T-cell (primary cell): ENCODE measurements around the gene LHPP. TPM values are rescaled to one million over a fixed set of nuclear protein-coding genes. Genes with fewer than 3 reads are reported as not detected.

ENCODE experiments used
- ATAC-seq, 4 experiments: fragments of 200-7000 bp in 3 of 4; fragments of 150-1000 bp in 1 of 4; cut with Tn5 transposase; replicated peaks in 1 of 4; 1 replicate in 3 of 4; 2 replicates in 1 of 4; pipeline ENCODE4 v1.10.0; 2021; ENCODE audit warnings: moderate library complexity in 3 of 4, mild to moderate bottlenecking in 2 of 4, moderate number of reproducible peaks in 1 of 4
- CTCF ChIA-PET, 2 donors: fragments of 300-600 bp; sonication (Branson Sonifier 250); formaldehyde crosslinking; loops; one replicate each; lab custom pipeline; 2022; ENCODE audit warnings: antibody characterized with exemption in 2 of 2; lab: Charles Lee
- POLR2A ChIA-PET, 2 donors: fragments of 300-600 bp; sonication (Branson Sonifier 250); formaldehyde crosslinking; loops; one replicate each; lab custom pipeline; 2022; ENCODE audit warnings: antibody characterized with exemption in 2 of 2; lab: Charles Lee
- DNase-seq, 35 experiments: peaks; one replicate each; pipeline versions ENCODE4 v3.0.0 to v3.0.0-alpha.2; 2013 to 2023
- H3K27ac ChIP-seq: one replicate; pipeline ENCODE4 v1.5.1; 2013; ENCODE audit warnings: low read length
- H3K27me3 ChIP-seq, 2 experiments: replicated peaks in 1 of 2; 1 replicate in 1 of 2; 2 replicates in 1 of 2; pipeline versions ENCODE4 v1.6.1 to v1.7.0; 2013; ENCODE audit warnings: low read length in 1 of 2, mixed read lengths in 1 of 2; ENCODE audit not compliant: control insufficient read depth in 2 of 2, insufficient read depth in 2 of 2; ENCODE audit errors: extremely low read depth in 1 of 2
- H3K36me3 ChIP-seq, 2 donors: 1 replicate in 1 of 2; 2 replicates in 1 of 2; pipeline versions ENCODE4 v1.6.1 to v1.7.0; 2013; ENCODE audit warnings: low read length in 1 of 2; ENCODE audit not compliant: control insufficient read depth in 2 of 2, insufficient read depth in 1 of 2; ENCODE audit errors: extremely low read depth in 1 of 2
- H3K4me1 ChIP-seq, 2 experiments: 1 replicate in 1 of 2; 2 replicates in 1 of 2; pipeline versions ENCODE4 v1.6.1 to v1.7.0; 2013; ENCODE audit warnings: low read length in 2 of 2, mixed read lengths in 1 of 2; ENCODE audit not compliant: insufficient read depth in 2 of 2, control insufficient read depth in 1 of 2; ENCODE audit errors: extremely low read depth in 1 of 2
- H3K4me3 ChIP-seq, 2 donors: 1 replicate in 1 of 2; 2 replicates in 1 of 2; pipeline versions ENCODE4 v1.5.1 to v1.7.0; 2013; ENCODE audit warnings: mild to moderate bottlenecking in 2 of 2, low read length in 1 of 2, moderate library complexity in 1 of 2; ENCODE audit not compliant: control insufficient read depth in 1 of 2; ENCODE audit errors: extremely low read depth in 1 of 2
- H3K9me3 ChIP-seq: 2 replicates; pipeline ENCODE4 v1.7.0; 2013
- H3K27ac Mint-ChIP-seq, 2 donors: one replicate each; pipeline ENCODE4 v1.8.0; 2020 to 2021; ENCODE audit warnings: mild to moderate bottlenecking in 2 of 2, mixed read lengths in 2 of 2
- H3K27me3 Mint-ChIP-seq, 2 donors: one replicate each; pipeline ENCODE4 v1.8.0; 2021 to 2022; ENCODE audit warnings: mixed read lengths in 2 of 2
- H3K36me3 Mint-ChIP-seq: one replicate; pipeline ENCODE4 v1.8.0; 2021; ENCODE audit warnings: mixed read lengths
- H3K4me1 Mint-ChIP-seq, 3 donors: one replicate each; pipeline ENCODE4 v1.8.0; 2020 to 2022; ENCODE audit warnings: mixed read lengths in 3 of 3, mild to moderate bottlenecking in 1 of 3
- H3K4me3 Mint-ChIP-seq, 3 donors: one replicate each; pipeline ENCODE4 v1.8.0; 2020 to 2022; ENCODE audit warnings: mild to moderate bottlenecking in 3 of 3, mixed read lengths in 3 of 3, moderate library complexity in 3 of 3
- H3K9me3 Mint-ChIP-seq, 3 donors: one replicate each; pipeline ENCODE4 v1.8.0; 2020 to 2022; ENCODE audit warnings: mixed read lengths in 3 of 3
- WGBS: methylation state at CpG from one replicate; pipeline ENCODE4 v1.1.5; 2013; ENCODE audit warnings: missing lambda C conversion rate; ENCODE audit not compliant: insufficient coverage; 5-methylcytosine and 5-hydroxymethylcytosine counted together
- total RNA-seq, 35 experiments: library from RNA in 6 of 35; stranded (reverse) in 6 of 35; fragments of 120-200 nt in 1 of 35; gene quantifications; one replicate each; pipeline versions ENCODE4 v1.2.1 to v1.2.4 and lab custom pipeline; 2013 to 2026

The LHPP gene
- total RNA-seq, 5 donors from 2014 or later (not counting 1 experiment from before 2014, with no cell fraction given): 13.2 to 27.4 (median 22.3) TPM

DNA sequence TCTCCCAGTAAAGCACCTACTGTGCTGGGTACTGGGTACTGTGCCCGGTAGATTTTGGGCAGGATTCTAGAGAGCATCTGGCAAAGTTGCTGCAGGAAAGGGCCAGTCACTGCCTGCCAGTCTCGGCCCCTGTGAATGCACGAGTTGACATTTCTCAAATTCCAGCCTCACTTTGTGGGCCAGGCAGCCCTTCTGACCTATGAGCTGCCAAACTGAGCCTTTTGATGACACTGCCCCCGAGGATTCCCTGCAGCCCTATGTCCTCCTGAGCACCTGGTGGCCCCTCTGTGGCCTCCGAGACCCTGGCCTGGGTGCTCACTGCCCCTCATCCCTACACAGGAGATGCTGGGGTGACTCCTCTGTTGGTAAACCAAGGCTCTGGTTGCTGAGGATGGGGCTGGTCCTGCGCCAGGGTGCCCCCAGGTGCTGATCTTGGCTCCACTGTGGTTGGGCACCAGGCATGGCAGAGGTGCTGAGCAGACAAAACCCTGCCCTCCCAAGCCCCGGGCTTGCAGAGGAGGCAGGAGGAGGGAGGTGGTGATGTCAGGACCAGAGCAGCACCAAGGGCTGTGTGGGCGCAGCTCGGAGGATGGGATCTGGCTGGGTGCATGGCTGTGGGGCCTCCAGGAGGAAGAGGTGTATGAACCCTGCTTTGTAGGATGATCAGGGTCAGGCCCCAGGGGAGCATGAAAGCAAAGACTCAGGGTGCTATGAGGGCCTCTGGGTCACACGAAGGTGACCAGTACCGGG is 16.2 kb downstream of the LHPP start:
- Histone ChIP-seq H3K9me3 (no peaks in the 10 kb centered on the region), H3K27me3 (no peaks in the 10 kb centered on the region), H3K36me3 (peaks cover 0 to 2% of the 10 kb centered on the region in 2 donors), H3K27ac (no peak overlapping the region), H3K4me3 (no peak overlapping the region), H3K4me1 (no peaks in the 10 kb centered on the region)
- Mint-ChIP-seq H3K4me3 (no peak overlapping the region), H3K4me1 (peaks cover 0 to 3% (median 2%) of the 10 kb centered on the region in 3 donors), H3K9me3 (no peaks in the 10 kb centered on the region), H3K36me3 (no peaks in the 10 kb centered on the region), H3K27me3 (no peaks in the 10 kb centered on the region), H3K27ac (no peak overlapping the region)
- ChIA-PET POLR2A (no interaction called here), CTCF (no interaction called here)
- DNase-seq (no peak), ATAC-seq (no peak)
- WGBS: 82% methylated on average over 11 of the region's 11 CpGs

DNA sequence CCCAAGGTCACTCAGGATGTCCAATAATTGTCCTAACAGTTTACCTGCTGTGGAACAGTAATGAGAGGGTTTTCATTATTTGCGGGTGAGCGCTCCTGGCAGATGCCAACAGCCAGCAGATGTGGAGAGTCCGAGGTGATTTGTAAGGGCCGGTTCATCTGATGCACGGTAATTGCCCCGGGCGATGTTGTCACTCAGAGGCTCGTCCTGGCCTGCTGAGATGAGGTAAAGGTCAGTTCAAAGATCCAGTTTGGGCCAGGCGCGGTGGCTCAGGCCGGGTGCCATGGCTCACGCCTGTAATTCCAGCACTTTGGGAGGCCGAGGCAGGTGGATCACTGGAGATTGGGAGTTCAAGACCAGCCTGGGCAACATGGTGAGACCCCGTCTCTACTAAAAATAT is 16.9 kb downstream of the LHPP start:
- Histone ChIP-seq H3K4me3 (no peak overlapping the region), H3K4me1 (no peaks in the 10 kb centered on the region), H3K27ac (no peak overlapping the region), H3K27me3 (no peaks in the 10 kb centered on the region), H3K36me3 (peaks cover 0 to 2% of the 10 kb centered on the region in 2 donors), H3K9me3 (no peaks in the 10 kb centered on the region)
- H3K4me3 Mint-ChIP-seq: no peak overlapping the region
- peaks cover 2% of the 10 kb centered on the region for H3K36me3 Mint-ChIP-seq
- no peak overlapping the region for H3K27ac Mint-ChIP-seq
- DNase-seq: no peak
- POLR2A ChIA-PET: no interaction called here
- ATAC-seq: no peak
- no peaks in the 10 kb centered on the region for H3K9me3 Mint-ChIP-seq
- 94% methylated on average over 12 of the region's 14 CpGs for WGBS
- H3K4me1 Mint-ChIP-seq: peaks cover 0 to 3% (median 2%) of the 10 kb centered on the region in 3 donors
- H3K27me3 Mint-ChIP-seq: no peaks in the 10 kb centered on the region
- CTCF ChIA-PET: interaction anchor here in 1 of 2 donors (0.6 kb wide), 1 partner anchor 1260 kb away, joined by 3 read pairs; no protein-coding TSS in a partner anchor

DNA sequence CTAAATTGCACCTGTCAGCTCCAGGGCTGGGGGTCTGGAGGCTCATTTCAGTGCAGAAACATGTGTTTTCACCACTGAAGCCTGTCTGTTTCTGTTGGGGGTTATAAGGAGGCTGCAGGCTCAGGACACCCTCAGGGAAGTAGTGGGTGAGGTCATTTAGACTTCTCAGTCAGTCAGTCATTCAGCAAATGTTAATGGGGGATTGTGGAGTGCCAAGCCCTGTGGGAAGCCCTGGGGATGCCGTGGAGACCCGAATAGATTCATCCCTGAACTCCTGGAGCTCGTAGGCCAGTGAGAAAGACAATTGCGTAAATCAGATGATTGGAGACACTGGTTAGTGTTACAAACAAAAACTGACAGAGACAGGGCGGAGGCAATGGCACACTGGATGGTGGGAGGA is 19.2 kb downstream of the LHPP start:
- no peak for ATAC-seq
- H3K27ac ChIP-seq: no peak overlapping the region
- H3K27ac Mint-ChIP-seq: no peak overlapping the region

DNA sequence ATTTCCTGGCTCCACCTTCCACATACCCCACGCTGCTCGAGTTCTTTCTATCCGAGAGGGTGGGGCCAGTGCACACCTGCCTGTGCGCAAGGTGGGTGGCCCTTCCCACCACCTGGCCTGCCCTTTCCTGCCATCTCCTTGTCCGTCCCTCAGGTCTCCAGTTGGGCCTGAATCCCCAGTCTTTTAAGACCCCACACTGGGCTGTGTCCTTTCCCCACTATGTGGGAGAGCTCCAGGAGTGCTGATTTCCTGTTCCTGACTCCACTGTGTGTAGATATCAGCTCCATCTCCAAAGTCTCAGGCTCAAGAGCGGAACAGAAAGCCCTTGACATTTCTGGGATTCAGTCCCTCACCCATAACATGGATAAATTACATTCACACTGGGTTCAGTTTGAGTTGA is 20.1 kb downstream of the LHPP start:
- Histone ChIP-seq H3K4me1 (no peaks in the 10 kb centered on the region), H3K4me3 (no peak overlapping the region), H3K27me3 (no peaks in the 10 kb centered on the region), H3K27ac (no peak overlapping the region), H3K36me3 (peaks cover 2 to 3% of the 10 kb centered on the region in 2 donors), H3K9me3 (no peaks in the 10 kb centered on the region)
- no peak for ATAC-seq
- DNase-seq: no peak
- 73% methylated on average over 3 of the region's 6 CpGs for WGBS
- Mint-ChIP-seq H3K36me3 (peaks cover 21% of the 10 kb centered on the region), H3K27ac (no peak overlapping the region), H3K9me3 (peaks cover 0 to 8% (median 0%) of the 10 kb centered on the region in 3 donors), H3K27me3 (no peaks in the 10 kb centered on the region), H3K4me3 (no peak overlapping the region), H3K4me1 (no peaks in the 10 kb centered on the region)
- ChIA-PET POLR2A (no interaction called here), CTCF (no interaction called here)

More for the DNA sequence above, 19.2 kb downstream of the LHPP start:
- Mint-ChIP-seq H3K36me3 (peaks cover 12% of the 10 kb centered on the region), H3K4me3 (no peak overlapping the region), H3K9me3 (peaks cover 0 to under 1% (median 0%) of the 10 kb centered on the region in 3 donors), H3K27me3 (no peaks in the 10 kb centered on the region), H3K4me1 (no peaks in the 10 kb centered on the region)
- no peaks in the 10 kb centered on the region for H3K27me3 ChIP-seq
- H3K9me3 ChIP-seq: no peaks in the 10 kb centered on the region
- H3K36me3 ChIP-seq: peaks cover 0 to 4% of the 10 kb centered on the region in 2 donors
- DNase-seq: no peak
- POLR2A ChIA-PET: no interaction called here
- no peaks in the 10 kb centered on the region for H3K4me1 ChIP-seq
- CTCF ChIA-PET: no interaction called here
- WGBS: 82% methylated on average over 3 of the region's 5 CpGs
- no peak overlapping the region for H3K4me3 ChIP-seq

GRCh38 chr10:124482236-124482800 is 20.7 kb downstream of the LHPP start:
- Mint-ChIP-seq H3K9me3 (peaks cover 0 to 12% (median 0%) of the 10 kb centered on the region in 3 donors), H3K27me3 (no peaks in the 10 kb centered on the region), H3K4me3 (no peak overlapping the region), H3K4me1 (no peaks in the 10 kb centered on the region), H3K27ac (no peak overlapping the region), H3K36me3 (peaks cover 27% of the 10 kb centered on the region)
- H3K27ac ChIP-seq: no peak overlapping the region
- ChIA-PET POLR2A (no interaction called here), CTCF (no interaction called here)
- 88% methylated on average over 10 of the region's 10 CpGs for WGBS
- no peaks in the 10 kb centered on the region for H3K9me3 ChIP-seq
- H3K36me3 ChIP-seq: peaks cover 2 to 3% of the 10 kb centered on the region in 2 donors
- ATAC-seq: no peak
- no peak for DNase-seq
- no peaks in the 10 kb centered on the region for H3K4me1 ChIP-seq
- no peaks in the 10 kb centered on the region for H3K27me3 ChIP-seq
- H3K4me3 ChIP-seq: no peak overlapping the region

DNA sequence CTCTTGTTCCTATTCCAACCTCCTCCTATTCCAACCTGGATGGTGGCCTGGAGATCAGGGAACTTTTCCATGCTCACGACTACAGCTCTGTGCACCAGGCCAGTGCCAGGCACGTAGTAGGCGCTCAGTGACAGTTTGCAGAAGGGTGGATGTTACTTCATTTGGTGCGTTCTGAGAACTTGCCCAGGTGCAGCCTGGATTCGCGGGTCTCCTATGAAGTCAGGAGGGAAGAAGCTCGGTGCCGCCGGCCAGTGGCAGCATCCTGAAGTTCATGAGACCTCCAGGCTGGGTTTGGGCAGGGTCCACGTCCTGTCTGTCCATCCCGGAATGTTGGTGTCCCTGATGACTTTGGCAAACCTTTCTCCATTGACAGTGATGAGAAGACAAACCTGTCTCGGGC is 21.3 kb downstream of the LHPP start:
- Mint-ChIP-seq H3K27ac (no peak overlapping the region), H3K36me3 (peaks cover 27% of the 10 kb centered on the region)
- POLR2A ChIA-PET: no interaction called here

More for the DNA sequence above, 21.3 kb downstream of the LHPP start:
- H3K4me3 ChIP-seq: no peak overlapping the region
- no peak overlapping the region for H3K27ac ChIP-seq
- H3K4me1 Mint-ChIP-seq: no peaks in the 10 kb centered on the region
- no peak overlapping the region for H3K4me3 Mint-ChIP-seq
- no peaks in the 10 kb centered on the region for H3K9me3 ChIP-seq
- no peaks in the 10 kb centered on the region for H3K4me1 ChIP-seq
- WGBS: 94% methylated on average over 12 of the region's 12 CpGs
- ATAC-seq (no peak), DNase-seq (no peak)
- peaks cover 0 to 12% (median 0%) of the 10 kb centered on the region in 3 donors for H3K9me3 Mint-ChIP-seq
- no peaks in the 10 kb centered on the region for H3K27me3 Mint-ChIP-seq
- no peaks in the 10 kb centered on the region for H3K27me3 ChIP-seq
- CTCF ChIA-PET: no interaction called here
- H3K36me3 ChIP-seq: peaks cover 2 to 3% of the 10 kb centered on the region in 2 donors
